WI38 (cell line): Measurements from ENCODE around the gene SUN5.

Experiments
- H3K4me3 ChIP-seq: 2 replicates; pipeline ENCODE4 v1.5.1; 2011; ENCODE audit warnings: low read depth, mild to moderate bottlenecking, control low read depth, low read length
- CTCF ChIP-seq: IDR thresholded peaks from 2 replicates; pipeline ENCODE4 v1.5.1; 2012; ENCODE audit warnings: low read depth, mild to moderate bottlenecking, control low read depth, low read length

The SUN5 gene

GRCh38 chr20:33026072-33026778 lies 22.0 kb upstream of the SUN5 start:
- TF ChIP-seq CTCF, result no peak
- no peak overlapping the region for H3K4me3 ChIP-seq

- no peak for TF ChIP-seq CTCF
- H3K4me3 ChIP-seq, result no peak overlapping the region
Measured at GRCh38 chr20:33025318-33025876, 21.2 kb upstream of the SUN5 start.

GRCh38 chr20:33024609-33025317 lies 20.5 kb upstream of the SUN5 start:
- H3K4me3 ChIP-seq, result no peak overlapping the region
- no peak for TF ChIP-seq CTCF

GRCh38 chr20:33024243-33024560 lies 20.0 kb upstream of the SUN5 start:
- no peak overlapping the region for H3K4me3 ChIP-seq
- no peak for TF ChIP-seq CTCF

GRCh38 chr20:33023439-33024242 lies 19.4 kb upstream of the SUN5 start:
- TF ChIP-seq CTCF, result no peak
- H3K4me3 ChIP-seq, result no peak overlapping the region

GRCh38 chr20:33022694-33023438 lies 18.6 kb upstream of the SUN5 start:
- H3K4me3 ChIP-seq, result no peak overlapping the region
- no peak for TF ChIP-seq CTCF
